ENCODE measurements around the gene ANKRD13B.

ANKRD13B gene

DNA sequence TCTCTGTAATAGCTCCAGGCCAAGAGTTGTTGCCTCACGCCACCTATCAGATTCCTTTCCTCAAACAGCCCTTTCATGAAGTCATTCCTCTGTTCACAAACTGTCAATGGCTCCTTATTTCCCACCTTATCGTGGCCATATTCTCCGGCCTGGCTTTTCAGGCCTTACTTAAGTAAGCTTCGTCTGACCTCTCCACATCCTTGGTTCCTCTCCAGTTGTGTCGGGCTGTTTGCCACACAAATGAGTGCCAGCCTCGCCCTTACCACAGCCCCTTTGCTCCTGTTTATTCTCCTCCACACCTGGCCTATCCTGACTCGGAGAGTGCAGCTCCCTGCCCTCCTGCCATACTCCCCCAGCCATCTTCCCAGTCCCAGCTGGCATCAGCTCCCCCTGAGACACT, 22.4 kb upstream of the ANKRD13B start:
- no peak for FAIRE-seq
- TF ChIP-seq TAF1 (IDR thresholded peaks at IDR 0.05; ENCODE audit: borderline replicate concordance, low read depth, low read length) (no peak), POLR2A (IDR thresholded peaks at IDR 0.05; ENCODE audit: low read depth, low read length) (no peak), POLR2AphosphoS5 (IDR thresholded peaks at IDR 0.05; ENCODE audit: low read depth, low read length) (no peak)
- no peak for DNase-seq (ENCODE audit: insufficient read length)

DNA sequence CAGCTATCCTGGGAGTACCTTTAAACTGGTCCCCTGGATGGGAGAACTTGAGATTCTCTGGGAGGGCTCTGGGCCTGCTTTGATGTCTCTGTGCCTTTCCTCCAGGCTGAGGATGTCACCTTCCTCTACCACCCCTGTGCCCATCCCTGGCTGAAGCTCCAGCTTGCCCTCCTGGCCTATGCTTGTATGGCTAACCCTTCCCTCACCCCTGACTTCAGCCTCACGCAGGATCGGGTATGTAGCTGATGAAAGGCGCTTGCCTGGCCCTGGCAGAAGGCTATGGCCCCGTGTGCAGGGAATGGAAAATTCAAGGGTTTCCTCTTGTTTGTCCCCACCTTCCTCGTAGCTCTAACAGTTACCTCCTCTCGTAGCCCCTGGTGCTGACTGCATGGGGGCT, 21.4 kb upstream of the ANKRD13B start:
- no peak for FAIRE-seq
- TF ChIP-seq POLR2A (IDR thresholded peaks at IDR 0.05; ENCODE audit: low read depth, low read length), result no peak

DNA sequence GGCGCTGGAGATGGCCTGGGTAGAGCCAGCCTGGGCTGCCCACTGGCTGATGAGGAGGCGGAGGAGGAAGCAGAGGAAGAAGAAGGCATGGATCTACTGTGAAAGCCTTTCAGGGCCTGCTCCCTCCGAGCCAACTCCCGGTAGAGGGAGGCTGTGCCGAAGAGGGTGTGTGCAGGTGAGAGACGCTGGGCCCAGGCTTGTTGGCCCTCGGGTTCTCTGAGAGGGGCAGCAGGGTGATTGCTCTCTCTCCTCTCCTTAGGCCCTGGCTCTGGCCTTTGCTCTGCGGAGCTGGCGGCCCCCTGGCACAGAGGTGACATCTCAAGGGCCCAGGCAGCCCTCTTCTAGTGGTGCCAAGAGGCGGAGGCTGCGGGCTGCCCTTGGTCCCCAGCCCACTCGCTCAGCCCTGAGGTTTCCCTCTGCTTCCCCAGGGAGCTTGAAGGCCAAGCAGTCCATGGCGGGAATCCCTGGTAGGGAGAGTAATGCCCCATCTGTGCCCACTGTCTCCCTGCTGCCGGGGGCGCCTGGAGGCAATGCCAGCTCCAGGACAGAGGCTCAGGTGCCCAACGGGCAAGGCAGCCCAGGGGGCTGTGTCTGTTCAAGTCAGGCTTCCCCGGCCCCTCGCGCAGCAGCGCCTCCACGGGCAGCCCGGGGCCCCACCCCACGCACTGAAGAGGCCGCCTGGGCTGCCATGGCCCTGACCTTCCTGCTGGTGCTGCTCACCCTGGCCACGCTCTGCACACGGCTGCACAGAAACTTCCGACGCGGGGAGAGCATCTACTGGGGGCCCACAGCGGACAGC, 20.9 kb upstream of the ANKRD13B start:
- DNase-seq (ENCODE audit: insufficient read length), result no peak
- TF ChIP-seq POLR2A (IDR thresholded peaks at IDR 0.05; ENCODE audit: low read depth, low read length), result no peak
- TF ChIP-seq TAF1 (IDR thresholded peaks at IDR 0.05; ENCODE audit: borderline replicate concordance, low read depth, low read length), result no peak
- no peak for TF ChIP-seq POLR2AphosphoS5 (IDR thresholded peaks at IDR 0.05; ENCODE audit: low read depth, low read length)
- no peak for FAIRE-seq

More for the DNA sequence above, 21.4 kb upstream of the ANKRD13B start:
- no peak for DNase-seq (ENCODE audit: insufficient read length)

DNA sequence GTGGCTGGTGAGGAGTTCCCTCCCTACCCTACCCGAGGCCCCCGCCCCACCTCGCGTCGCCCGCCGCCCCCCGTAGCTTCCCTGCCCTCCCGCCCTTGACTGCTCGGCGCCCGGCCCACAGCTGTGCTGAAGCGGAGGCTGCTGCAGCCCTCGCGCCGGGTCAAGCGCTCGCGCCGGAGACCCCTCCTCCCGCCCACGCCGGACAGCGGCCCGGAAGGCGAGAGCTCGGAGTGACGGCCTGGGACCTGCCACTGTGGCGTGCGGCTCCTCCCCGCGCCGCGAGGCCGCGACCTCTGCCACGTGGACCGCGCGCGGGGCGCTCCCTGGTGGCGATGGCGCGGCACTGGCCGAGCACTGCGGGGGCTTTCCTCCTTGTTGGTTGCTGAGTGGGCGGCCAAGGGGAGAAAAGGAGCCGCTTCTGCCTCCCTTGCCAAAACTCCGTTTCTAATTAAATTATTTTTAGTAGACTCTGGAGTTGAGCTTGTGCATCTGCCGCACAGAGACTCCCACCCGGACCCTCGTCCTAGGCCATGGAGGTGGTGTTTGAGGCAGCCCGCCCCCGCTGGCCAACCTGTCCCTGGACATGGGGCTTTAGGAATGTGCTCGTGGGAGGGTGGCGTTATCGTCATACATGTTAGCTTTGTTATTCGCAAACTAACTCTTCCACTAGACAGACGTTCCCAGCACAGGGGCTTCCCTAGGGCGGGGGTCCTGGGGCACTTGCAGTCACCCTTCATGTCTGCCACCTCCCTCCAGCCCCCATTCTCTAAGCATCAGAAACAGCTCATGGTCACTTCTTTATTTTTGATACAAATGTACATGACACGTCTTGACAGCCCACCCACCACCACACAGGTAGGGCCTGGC, 20.0 kb upstream of the ANKRD13B start:
- DNase-seq (ENCODE audit: insufficient read length), result no peak
- TF ChIP-seq POLR2AphosphoS5 (IDR thresholded peaks at IDR 0.05; ENCODE audit: low read depth, low read length) (no peak), POLR2A (IDR thresholded peaks at IDR 0.05; ENCODE audit: low read depth, low read length) (no peak), TAF1 (IDR thresholded peaks at IDR 0.05; ENCODE audit: borderline replicate concordance, low read depth, low read length) (no peak)
- no peak for FAIRE-seq

DNA sequence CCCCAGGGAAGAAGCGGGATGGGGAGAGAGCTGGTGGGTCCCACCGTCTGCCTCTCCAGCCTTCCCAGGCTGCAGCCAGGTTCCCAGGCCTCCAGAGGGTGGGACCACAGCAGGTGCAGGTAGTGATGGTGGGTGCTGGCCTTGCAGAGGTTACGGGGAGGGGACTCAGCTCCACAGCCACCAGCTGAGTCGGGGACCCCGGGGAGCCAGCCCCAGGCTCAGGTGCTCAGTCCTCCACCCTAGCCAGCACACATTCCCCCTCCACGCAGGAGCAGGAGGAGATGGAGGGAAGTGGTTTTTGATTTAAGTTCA, 19.4 kb upstream of the ANKRD13B start:
- no peak for FAIRE-seq
- DNase-seq (ENCODE audit: insufficient read length), result no peak
- no peak for TF ChIP-seq POLR2A (IDR thresholded peaks at IDR 0.05; ENCODE audit: low read depth, low read length)
- TF ChIP-seq POLR2AphosphoS5 (IDR thresholded peaks at IDR 0.05; ENCODE audit: low read depth, low read length), result no peak
- no peak for TF ChIP-seq TAF1 (IDR thresholded peaks at IDR 0.05; ENCODE audit: borderline replicate concordance, low read depth, low read length)

DNA sequence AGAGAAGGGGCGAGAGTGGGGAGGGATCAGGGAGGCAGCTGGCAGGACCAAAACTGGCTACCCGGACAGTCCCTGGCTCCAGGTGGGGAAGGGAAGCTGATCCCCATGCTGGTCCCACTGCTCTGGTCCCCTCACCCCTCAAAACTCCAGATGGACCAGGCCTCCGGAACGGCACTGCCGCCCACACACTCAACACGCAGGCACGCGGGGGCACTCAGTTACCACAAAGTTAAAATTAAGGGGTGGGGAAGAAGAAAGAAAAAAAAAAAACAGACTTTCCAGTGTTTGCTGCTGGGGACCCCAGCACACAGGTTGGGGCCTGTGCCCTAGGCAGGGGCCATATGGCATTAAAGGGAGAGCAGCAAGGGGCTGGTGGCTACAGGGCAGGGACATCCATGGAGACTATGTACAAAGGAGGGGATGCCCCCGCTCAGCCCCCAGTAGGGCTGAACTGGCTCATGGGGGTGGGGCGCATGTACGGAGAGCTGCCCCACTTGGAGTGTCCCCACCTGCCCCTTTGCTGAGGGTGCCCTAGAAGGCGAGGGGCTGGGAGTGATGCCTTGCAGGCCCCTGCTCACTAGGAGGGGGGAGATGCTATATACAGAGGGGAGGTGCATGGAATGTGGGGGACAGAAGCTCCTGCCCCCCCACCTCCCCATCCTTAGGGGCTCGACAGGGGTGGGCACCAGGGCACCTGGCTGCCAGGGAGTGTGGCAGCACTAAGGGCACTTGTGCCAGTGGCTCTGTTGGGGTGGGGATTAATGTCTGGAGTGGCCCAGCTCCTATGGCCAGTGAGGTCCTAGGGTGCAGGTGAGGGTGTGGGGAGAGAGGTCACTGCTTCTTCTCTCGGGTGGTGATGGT, 18.8 kb upstream of the ANKRD13B start:
- DNase-seq (ENCODE audit: insufficient read length) (no peak), FAIRE-seq (no peak)
- TF ChIP-seq POLR2A (IDR thresholded peaks at IDR 0.05; ENCODE audit: low read depth, low read length) (no peak), TAF1 (IDR thresholded peaks at IDR 0.05; ENCODE audit: borderline replicate concordance, low read depth, low read length) (no peak), POLR2AphosphoS5 (IDR thresholded peaks at IDR 0.05; ENCODE audit: low read depth, low read length) (no peak)

DNA sequence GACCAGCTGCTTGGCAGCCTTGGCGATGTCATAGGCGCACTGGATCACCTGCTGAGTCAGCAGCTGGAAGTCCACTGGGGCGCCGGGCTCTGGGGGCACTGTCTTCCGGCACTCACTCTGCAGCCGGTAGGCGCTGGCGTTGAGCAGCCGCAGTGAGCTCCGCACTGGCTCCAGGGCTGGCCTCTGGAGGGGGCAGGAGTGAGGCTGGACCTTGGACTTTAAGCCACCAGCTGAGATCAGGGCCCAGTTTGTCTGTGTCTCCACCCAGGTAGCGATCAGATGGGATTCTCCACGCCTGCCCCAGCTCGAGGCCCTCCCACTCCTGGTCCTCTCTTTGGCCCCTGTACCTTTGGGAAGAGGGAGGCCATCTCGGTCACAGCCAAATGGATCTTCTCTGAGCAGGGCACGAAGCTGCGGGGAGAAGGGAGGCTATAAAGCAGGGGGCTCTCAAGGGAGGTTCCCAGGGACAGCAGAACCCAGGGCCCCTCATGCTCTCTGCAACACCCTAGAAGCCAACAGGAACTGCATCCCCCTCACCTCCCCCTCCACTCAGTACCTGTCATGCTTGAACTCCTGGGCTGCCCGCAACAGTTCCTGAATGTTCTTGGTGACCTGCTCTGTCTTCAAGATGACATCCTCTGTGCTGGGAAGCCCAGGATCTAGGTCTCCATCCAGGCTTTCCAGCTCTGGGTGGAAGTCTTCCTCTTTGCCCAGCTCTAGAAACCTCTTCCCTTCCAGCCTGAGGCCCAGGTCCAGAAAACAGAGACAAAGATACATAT, 18.0 kb upstream of the ANKRD13B start:
- no peak for DNase-seq (ENCODE audit: insufficient read length)
- TF ChIP-seq TAF1 (IDR thresholded peaks at IDR 0.05; ENCODE audit: borderline replicate concordance, low read depth, low read length), result no peak

DNA sequence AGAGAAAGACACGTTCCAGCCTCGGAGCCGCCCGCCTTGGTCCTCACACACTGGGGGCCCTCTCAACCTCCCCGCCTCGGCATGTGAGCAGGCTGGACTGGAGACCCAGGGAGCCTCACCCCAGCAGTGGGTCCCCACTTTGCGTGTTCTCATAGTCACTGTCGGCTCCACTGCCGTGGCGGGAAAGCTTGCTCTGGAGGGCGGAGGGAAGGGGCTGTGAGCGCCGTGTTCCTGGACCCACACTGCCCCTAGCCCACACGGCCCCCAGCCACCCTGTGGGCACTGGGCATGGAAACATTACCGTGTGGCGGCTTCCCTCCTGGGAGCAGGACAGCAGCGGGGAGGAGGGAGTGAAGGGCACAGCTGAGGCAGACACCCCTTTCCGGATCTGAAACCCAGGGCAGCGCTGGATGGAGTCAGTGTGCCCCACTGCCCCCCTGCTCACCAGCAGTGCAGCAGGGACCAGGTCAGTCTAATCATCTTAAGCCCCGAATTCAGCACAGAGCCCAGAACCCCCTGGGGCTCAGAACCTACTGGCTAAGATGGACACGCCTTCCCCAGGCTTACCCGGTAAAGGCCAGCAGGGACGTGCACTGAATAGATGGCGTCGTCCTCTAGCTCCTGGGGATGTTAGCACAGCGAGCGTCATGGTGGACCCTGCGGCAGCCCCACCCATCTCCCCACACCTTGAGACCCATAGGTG, 17.3 kb upstream of the ANKRD13B start:
- DNase-seq (ENCODE audit: insufficient read length) (no peak), FAIRE-seq (no peak)
- TF ChIP-seq POLR2AphosphoS5 (IDR thresholded peaks at IDR 0.05; ENCODE audit: low read depth, low read length) (no peak), POLR2A (IDR thresholded peaks at IDR 0.05; ENCODE audit: low read depth, low read length) (no peak), TAF1 (IDR thresholded peaks at IDR 0.05; ENCODE audit: borderline replicate concordance, low read depth, low read length) (no peak)

More for the DNA sequence above, 18.0 kb upstream of the ANKRD13B start:
- no peak for FAIRE-seq

DNA sequence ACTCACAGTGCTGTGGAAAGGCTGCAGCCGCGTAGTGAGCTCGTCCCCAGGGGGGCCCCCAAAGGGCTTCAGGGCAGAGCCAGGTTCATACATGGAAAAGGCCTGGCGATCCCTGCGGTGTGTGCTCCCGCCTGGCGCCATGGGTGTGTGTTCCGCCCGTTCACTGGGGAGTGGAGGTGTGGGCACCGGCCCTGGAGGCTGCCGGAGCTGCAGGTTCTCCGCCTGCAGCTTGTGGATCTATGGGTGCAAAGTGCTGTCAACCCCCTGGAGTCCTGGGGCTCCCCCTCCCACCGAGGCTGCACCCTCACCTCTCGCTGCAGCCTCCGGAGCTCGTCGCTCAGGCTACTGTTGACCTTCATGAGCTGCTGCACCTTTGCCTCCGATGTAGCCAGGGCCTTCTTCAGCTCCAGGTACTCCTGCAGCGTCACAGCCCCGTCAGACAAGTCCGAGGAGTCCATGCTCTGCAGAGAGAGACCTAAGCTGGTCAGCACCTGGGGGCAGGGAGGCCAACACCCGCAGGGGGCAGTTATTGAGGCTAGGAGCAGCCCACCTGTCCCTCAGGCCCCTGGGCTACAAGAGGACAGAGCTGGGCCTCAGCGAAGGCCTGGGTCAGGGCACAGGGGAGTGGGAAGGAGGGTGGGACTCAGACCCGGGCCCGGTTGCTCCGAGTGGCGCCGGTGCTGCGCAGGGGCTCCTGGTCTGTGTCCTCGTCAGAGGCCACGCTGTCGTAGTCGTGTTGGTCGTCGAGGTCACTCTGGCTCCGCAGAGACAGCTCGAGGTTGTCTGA, 16.5 kb upstream of the ANKRD13B start:
- FAIRE-seq (no peak), DNase-seq (ENCODE audit: insufficient read length) (no peak)
- TF ChIP-seq TAF1 (IDR thresholded peaks at IDR 0.05; ENCODE audit: borderline replicate concordance, low read depth, low read length), result no peak
- TF ChIP-seq POLR2A (IDR thresholded peaks at IDR 0.05; ENCODE audit: low read depth, low read length), result no peak
- TF ChIP-seq POLR2AphosphoS5 (IDR thresholded peaks at IDR 0.05; ENCODE audit: low read depth, low read length), result no peak

DNA sequence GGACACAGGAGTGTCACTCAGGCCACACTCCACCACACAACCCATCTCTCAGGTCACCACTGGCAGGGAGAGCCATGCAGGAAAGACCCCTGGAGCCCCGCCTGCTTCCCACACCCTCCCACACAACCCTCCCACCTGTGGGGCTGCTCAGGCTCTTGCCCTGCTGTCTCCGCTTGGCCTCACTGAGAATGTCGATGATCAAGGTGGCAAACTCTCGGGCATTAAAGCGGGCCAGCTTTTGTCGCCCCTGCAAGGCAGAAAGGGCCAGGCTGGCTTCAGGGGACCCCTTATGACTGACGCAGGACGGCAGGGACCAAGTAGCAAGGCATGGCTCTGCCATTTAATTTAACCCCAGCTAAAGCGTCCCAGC, 15.9 kb upstream of the ANKRD13B start:
- DNase-seq (ENCODE audit: insufficient read length) (no peak), FAIRE-seq (no peak)
- no peak for TF ChIP-seq POLR2A (IDR thresholded peaks at IDR 0.05; ENCODE audit: low read depth, low read length)
- TF ChIP-seq POLR2AphosphoS5 (IDR thresholded peaks at IDR 0.05; ENCODE audit: low read depth, low read length), result no peak
- no peak for TF ChIP-seq TAF1 (IDR thresholded peaks at IDR 0.05; ENCODE audit: borderline replicate concordance, low read depth, low read length)
